ENCODE data around the gene ANO2.

DNA sequence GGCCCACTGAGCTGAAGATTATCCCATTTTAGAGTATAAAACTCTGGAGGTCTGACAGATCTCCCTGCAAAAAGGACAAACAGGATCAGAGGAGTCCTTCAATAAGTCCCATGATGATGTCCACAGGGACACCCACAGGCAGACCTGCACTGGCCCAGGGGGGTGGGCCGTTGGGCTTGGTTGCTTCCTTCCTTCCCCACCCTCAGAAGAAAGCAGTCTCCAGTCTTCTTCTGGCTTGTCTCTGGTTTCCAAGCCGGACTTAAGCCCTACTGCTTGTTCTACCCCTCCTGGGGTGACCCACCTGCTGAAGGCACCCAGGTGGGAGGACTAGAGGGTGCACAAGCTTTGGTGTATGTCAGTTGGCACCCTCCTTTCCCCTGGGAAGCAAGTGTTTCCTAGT lies 209.0 kb downstream of the ANO2 start:
- TF ChIP-seq EZH2 (IDR thresholded peaks at IDR 0.05; ENCODE audit: low read depth, unreplicated experiment) (no peak), POLR2AphosphoS5 (IDR thresholded peaks at IDR 0.05; ENCODE audit: low read depth) (no peak), JUNB (IDR thresholded peaks at IDR 0.05; ENCODE audit: unreplicated experiment) (no peak), CREB1 (CRISPR knock-in tag; IDR thresholded peaks at IDR 0.05; ENCODE audit: low read depth) (no peak), NANOG (IDR thresholded peaks at IDR 0.05; ENCODE audit: borderline replicate concordance) (no peak), EZH2phosphoT487 (IDR thresholded peaks at IDR 0.05; ENCODE audit: unreplicated experiment) (no peak)
- TF ChIP-seq, protein P1, sequence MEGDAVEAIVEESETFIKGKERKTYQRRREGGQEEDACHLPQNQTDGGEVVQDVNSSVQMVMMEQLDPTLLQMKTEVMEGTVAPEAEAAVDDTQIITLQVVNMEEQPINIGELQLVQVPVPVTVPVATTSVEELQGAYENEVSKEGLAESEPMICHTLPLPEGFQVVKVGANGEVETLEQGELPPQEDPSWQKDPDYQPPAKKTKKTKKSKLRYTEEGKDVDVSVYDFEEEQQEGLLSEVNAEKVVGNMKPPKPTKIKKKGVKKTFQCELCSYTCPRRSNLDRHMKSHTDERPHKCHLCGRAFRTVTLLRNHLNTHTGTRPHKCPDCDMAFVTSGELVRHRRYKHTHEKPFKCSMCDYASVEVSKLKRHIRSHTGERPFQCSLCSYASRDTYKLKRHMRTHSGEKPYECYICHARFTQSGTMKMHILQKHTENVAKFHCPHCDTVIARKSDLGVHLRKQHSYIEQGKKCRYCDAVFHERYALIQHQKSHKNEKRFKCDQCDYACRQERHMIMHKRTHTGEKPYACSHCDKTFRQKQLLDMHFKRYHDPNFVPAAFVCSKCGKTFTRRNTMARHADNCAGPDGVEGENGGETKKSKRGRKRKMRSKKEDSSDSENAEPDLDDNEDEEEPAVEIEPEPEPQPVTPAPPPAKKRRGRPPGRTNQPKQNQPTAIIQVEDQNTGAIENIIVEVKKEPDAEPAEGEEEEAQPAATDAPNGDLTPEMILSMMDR (conservative IDR thresholded peaks at IDR 0.05; ENCODE audit: low read depth in 2 of 2) = no peak
- TF ChIP-seq, protein P2, sequence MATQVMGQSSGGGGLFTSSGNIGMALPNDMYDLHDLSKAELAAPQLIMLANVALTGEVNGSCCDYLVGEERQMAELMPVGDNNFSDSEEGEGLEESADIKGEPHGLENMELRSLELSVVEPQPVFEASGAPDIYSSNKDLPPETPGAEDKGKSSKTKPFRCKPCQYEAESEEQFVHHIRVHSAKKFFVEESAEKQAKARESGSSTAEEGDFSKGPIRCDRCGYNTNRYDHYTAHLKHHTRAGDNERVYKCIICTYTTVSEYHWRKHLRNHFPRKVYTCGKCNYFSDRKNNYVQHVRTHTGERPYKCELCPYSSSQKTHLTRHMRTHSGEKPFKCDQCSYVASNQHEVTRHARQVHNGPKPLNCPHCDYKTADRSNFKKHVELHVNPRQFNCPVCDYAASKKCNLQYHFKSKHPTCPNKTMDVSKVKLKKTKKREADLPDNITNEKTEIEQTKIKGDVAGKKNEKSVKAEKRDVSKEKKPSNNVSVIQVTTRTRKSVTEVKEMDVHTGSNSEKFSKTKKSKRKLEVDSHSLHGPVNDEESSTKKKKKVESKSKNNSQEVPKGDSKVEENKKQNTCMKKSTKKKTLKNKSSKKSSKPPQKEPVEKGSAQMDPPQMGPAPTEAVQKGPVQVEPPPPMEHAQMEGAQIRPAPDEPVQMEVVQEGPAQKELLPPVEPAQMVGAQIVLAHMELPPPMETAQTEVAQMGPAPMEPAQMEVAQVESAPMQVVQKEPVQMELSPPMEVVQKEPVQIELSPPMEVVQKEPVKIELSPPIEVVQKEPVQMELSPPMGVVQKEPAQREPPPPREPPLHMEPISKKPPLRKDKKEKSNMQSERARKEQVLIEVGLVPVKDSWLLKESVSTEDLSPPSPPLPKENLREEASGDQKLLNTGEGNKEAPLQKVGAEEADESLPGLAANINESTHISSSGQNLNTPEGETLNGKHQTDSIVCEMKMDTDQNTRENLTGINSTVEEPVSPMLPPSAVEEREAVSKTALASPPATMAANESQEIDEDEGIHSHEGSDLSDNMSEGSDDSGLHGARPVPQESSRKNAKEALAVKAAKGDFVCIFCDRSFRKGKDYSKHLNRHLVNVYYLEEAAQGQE (IDR thresholded peaks at IDR 0.05; ENCODE audit: unreplicated experiment) = no peak
- TF ChIP-seq, protein P3, sequence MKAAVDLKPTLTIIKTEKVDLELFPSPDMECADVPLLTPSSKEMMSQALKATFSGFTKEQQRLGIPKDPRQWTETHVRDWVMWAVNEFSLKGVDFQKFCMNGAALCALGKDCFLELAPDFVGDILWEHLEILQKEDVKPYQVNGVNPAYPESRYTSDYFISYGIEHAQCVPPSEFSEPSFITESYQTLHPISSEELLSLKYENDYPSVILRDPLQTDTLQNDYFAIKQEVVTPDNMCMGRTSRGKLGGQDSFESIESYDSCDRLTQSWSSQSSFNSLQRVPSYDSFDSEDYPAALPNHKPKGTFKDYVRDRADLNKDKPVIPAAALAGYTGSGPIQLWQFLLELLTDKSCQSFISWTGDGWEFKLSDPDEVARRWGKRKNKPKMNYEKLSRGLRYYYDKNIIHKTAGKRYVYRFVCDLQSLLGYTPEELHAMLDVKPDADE (IDR thresholded peaks at IDR 0.05) = no peak
- TF ChIP-seq, protein P4, sequence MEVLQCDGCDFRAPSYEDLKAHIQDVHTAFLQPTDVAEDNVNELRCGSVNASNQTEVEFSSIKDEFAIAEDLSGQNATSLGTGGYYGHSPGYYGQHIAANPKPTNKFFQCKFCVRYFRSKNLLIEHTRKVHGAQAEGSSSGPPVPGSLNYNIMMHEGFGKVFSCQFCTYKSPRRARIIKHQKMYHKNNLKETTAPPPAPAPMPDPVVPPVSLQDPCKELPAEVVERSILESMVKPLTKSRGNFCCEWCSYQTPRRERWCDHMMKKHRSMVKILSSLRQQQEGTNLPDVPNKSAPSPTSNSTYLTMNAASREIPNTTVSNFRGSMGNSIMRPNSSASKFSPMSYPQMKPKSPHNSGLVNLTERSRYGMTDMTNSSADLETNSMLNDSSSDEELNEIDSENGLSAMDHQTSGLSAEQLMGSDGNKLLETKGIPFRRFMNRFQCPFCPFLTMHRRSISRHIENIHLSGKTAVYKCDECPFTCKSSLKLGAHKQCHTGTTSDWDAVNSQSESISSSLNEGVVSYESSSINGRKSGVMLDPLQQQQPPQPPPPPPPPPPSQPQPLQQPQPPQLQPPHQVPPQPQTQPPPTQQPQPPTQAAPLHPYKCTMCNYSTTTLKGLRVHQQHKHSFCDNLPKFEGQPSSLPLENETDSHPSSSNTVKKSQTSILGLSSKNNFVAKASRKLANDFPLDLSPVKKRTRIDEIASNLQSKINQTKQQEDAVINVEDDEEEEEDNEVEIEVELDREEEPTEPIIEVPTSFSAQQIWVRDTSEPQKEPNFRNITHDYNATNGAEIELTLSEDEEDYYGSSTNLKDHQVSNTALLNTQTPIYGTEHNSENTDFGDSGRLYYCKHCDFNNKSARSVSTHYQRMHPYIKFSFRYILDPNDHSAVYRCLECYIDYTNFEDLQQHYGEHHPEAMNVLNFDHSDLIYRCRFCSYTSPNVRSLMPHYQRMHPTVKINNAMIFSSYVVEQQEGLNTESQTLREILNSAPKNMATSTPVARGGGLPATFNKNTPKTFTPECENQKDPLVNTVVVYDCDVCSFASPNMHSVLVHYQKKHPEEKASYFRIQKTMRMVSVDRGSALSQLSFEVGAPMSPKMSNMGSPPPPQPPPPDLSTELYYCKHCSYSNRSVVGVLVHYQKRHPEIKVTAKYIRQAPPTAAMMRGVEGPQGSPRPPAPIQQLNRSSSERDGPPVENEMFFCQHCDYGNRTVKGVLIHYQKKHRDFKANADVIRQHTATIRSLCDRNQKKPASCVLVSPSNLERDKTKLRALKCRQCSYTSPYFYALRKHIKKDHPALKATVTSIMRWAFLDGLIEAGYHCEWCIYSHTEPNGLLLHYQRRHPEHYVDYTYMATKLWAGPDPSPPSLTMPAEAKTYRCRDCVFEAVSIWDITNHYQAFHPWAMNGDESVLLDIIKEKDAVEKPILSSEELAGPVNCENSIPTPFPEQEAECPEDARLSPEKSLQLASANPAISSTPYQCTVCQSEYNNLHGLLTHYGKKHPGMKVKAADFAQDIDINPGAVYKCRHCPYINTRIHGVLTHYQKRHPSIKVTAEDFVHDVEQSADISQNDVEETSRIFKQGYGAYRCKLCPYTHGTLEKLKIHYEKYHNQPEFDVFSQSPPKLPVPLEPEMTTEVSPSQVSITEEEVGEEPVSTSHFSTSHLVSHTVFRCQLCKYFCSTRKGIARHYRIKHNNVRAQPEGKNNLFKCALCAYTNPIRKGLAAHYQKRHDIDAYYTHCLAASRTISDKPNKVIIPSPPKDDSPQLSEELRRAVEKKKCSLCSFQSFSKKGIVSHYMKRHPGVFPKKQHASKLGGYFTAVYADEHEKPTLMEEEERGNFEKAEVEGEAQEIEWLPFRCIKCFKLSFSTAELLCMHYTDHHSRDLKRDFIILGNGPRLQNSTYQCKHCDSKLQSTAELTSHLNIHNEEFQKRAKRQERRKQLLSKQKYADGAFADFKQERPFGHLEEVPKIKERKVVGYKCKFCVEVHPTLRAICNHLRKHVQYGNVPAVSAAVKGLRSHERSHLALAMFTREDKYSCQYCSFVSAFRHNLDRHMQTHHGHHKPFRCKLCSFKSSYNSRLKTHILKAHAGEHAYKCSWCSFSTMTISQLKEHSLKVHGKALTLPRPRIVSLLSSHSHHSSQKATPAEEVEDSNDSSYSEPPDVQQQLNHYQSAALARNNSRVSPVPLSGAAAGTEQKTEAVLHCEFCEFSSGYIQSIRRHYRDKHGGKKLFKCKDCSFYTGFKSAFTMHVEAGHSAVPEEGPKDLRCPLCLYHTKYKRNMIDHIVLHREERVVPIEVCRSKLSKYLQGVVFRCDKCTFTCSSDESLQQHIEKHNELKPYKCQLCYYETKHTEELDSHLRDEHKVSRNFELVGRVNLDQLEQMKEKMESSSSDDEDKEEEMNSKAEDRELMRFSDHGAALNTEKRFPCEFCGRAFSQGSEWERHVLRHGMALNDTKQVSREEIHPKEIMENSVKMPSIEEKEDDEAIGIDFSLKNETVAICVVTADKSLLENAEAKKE (CRISPR knock-in tag; IDR thresholded peaks at IDR 0.05) = no peak

Data from GM23338 (cell line).